HG03045 (cell line): ENCODE measurements around the gene LRPAP1.

ENCODE experiments used
- ATAC-seq: cut with Tn5 transposase; IDR thresholded peaks from one replicate; pipeline ENCODE4 v1.9.1; 2021; ENCODE audit warnings: mild to moderate bottlenecking, moderate library complexity; ENCODE audit not compliant: unreplicated experiment

Gene LRPAP1

GRCh38 chr4:3475041-3475712 is 57.0 kb downstream of the LRPAP1 start:
- no peak for ATAC-seq

GRCh38 chr4:3473996-3474765 is 58.0 kb downstream of the LRPAP1 start:
- ATAC-seq: no peak

GRCh38 chr4:3473181-3473950 is 58.9 kb downstream of the LRPAP1 start:
- ATAC-seq: no peak

GRCh38 chr4:3472411-3473141 is 59.6 kb downstream of the LRPAP1 start:
- no peak for ATAC-seq

- ATAC-seq: no peak
These were observed 60.3 kb downstream of the LRPAP1 start for GRCh38 chr4:3471886-3472285.

- ATAC-seq: no peak
These were observed 61.0 kb downstream of the LRPAP1 start for GRCh38 chr4:3471098-3471760.

- ATAC-seq: no peak
These were observed 61.8 kb downstream of the LRPAP1 start for GRCh38 chr4:3470244-3471097.

GRCh38 chr4:3469386-3470243 is 62.6 kb downstream of the LRPAP1 start:
- ATAC-seq: no peak

- no peak for ATAC-seq
These were observed 63.4 kb downstream of the LRPAP1 start for GRCh38 chr4:3468804-3469203.

GRCh38 chr4:3468154-3468553 is 64.1 kb downstream of the LRPAP1 start:
- no peak for ATAC-seq

- ATAC-seq: no peak
These were observed 64.6 kb downstream of the LRPAP1 start for GRCh38 chr4:3467601-3468031.

GRCh38 chr4:3466691-3467600 is 65.3 kb downstream of the LRPAP1 start:
- ATAC-seq: no peak

GRCh38 chr4:3465698-3466671 is 66.2 kb downstream of the LRPAP1 start:
- ATAC-seq: no peak

GRCh38 chr4:3464911-3465697 is 67.1 kb downstream of the LRPAP1 start:
- no peak for ATAC-seq

GRCh38 chr4:3464349-3464905 is 67.8 kb downstream of the LRPAP1 start:
- ATAC-seq: no peak
